GM23338 (cell line): ENCODE data around the gene AFF3. TPM values are rescaled to one million over a fixed set of nuclear protein-coding genes. Genes with fewer than 3 reads are reported as not detected.

ENCODE experiments used
- ATAC-seq: fragments of 200-7000 bp; cut with Tn5 transposase; 3 replicates; pipeline ENCODE4 v1.9.1; 2020
- DNase-seq: peaks from one replicate; pipeline ENCODE4 v3.0.0-alpha.2; 2015; ENCODE audit warnings: low spot score
- H2AFZ ChIP-seq: fragments of 200-600 bp; sonication (generic); 2 replicates; pipeline ENCODE4 v1.8.0; 2016; ENCODE audit warnings: antibody characterized with exemption, mild to moderate bottlenecking, moderate library complexity
- H3F3A ChIP-seq: fragments of 200-600 bp; sonication (generic); replicated peaks from 2 replicates; pipeline ENCODE4 v1.8.0; 2017; ENCODE audit warnings: antibody characterized with exemption, mixed run types, low read depth
- H3K27ac ChIP-seq: fragments of 200-600 bp; sonication (generic); 2 replicates; pipeline ENCODE4 v1.6.1; 2016; ENCODE audit warnings: low read depth
- H3K27me3 ChIP-seq: fragments of 200-600 bp; sonication (generic); 2 replicates; pipeline ENCODE4 v1.8.0; 2016; ENCODE audit warnings: mild to moderate bottlenecking, mixed run types, moderate library complexity; ENCODE audit not compliant: insufficient read depth
- H3K36me3 ChIP-seq: fragments of 200-600 bp; sonication (generic); 2 replicates; pipeline ENCODE4 v1.8.0; 2016; ENCODE audit warnings: mild to moderate bottlenecking; ENCODE audit not compliant: insufficient read depth
- H3K4me1 ChIP-seq: fragments of 200-600 bp; sonication (generic); 2 replicates; pipeline ENCODE4 v1.8.0; 2016; ENCODE audit warnings: mild to moderate bottlenecking, moderate library complexity; ENCODE audit not compliant: insufficient read depth
- H3K4me2 ChIP-seq: fragments of 200-600 bp; sonication (generic); 2 replicates; pipeline ENCODE4 v1.7.1; 2017; ENCODE audit warnings: mixed run types
- H3K4me3 ChIP-seq: fragments of 200-600 bp; sonication (generic); 2 replicates; pipeline ENCODE4 v1.6.1; 2016; ENCODE audit warnings: mixed run types
- H3K79me2 ChIP-seq: fragments of 200-600 bp; sonication (generic); replicated peaks from 2 replicates; pipeline ENCODE4 v1.8.0; 2017; ENCODE audit warnings: mild to moderate bottlenecking; ENCODE audit not compliant: insufficient read depth
- H3K9me2 ChIP-seq: fragments of 200-600 bp; sonication (generic); 2 replicates; pipeline ENCODE4 v1.8.0; 2017; ENCODE audit not compliant: insufficient read depth
- H4K20me1 ChIP-seq: fragments of 200-600 bp; sonication (generic); replicated peaks from 2 replicates; pipeline ENCODE4 v1.8.0; 2017; ENCODE audit warnings: mild to moderate bottlenecking; ENCODE audit not compliant: insufficient read depth
- H3K27ac Mint-ChIP-seq: 2 replicates; pipeline ENCODE4 v1.8.0; 2020; ENCODE audit warnings: inconsistent platforms, mild to moderate bottlenecking, moderate library complexity, mixed read lengths
- H3K27me3 Mint-ChIP-seq: 3 replicates; pipeline ENCODE4 v1.8.0; 2022; ENCODE audit warnings: low read depth, mild to moderate bottlenecking, moderate library complexity, mixed read lengths, inconsistent platforms; ENCODE audit not compliant: insufficient read depth, poor library complexity
- H3K36me3 Mint-ChIP-seq: 3 replicates; pipeline ENCODE4 v1.8.0; 2021; ENCODE audit warnings: low read depth, mild to moderate bottlenecking, inconsistent platforms, moderate library complexity, mixed read lengths
- H3K4me1 Mint-ChIP-seq: 3 replicates; pipeline ENCODE4 v1.8.0; 2020; ENCODE audit warnings: mild to moderate bottlenecking, inconsistent platforms, mixed read lengths
- H3K4me3 Mint-ChIP-seq: 3 replicates; pipeline ENCODE4 v1.8.0; 2021; ENCODE audit warnings: moderate library complexity, mild to moderate bottlenecking, inconsistent platforms, mixed read lengths
- H3K9me3 Mint-ChIP-seq: 3 replicates; pipeline ENCODE4 v1.8.0; 2020; ENCODE audit warnings: moderate library complexity, mild to moderate bottlenecking, inconsistent platforms, mixed read lengths
- CREB1 ChIP-seq: fragments of 250-450 bp; sonication (Bioruptor Pico); IDR thresholded peaks from 2 replicates; pipeline ENCODE4 v1.5.0; 2020; ENCODE audit warnings: low read depth, mild to moderate bottlenecking, moderate library complexity
- CTCF ChIP-seq, 2 experiments: fragments of 200-600 bp in 1 of 2; sonication (generic) in 1 of 2; conservative IDR thresholded peaks; 2 replicates each; pipeline versions ENCODE4 v1.5.1 to v1.6.1; 2016 to 2017; ENCODE audit warnings: antibody characterized with exemption in 2 of 2, low read depth in 2 of 2, mild to moderate bottlenecking in 2 of 2, moderate library complexity in 1 of 2
- ETS1 ChIP-seq: IDR thresholded peaks from 2 replicates; pipeline ENCODE4 v1.6.1; 2016; ENCODE audit warnings: antibody characterized with exemption
- EZH2 ChIP-seq: fragments of 200-600 bp; sonication (generic); IDR thresholded peaks from one replicate; pipeline ENCODE4 v1.8.0; 2017; ENCODE audit warnings: antibody characterized with exemption, mild to moderate bottlenecking, low read depth; ENCODE audit not compliant: unreplicated experiment
- EZH2phosphoT487 ChIP-seq: fragments of 200-600 bp; sonication (generic); IDR thresholded peaks from one replicate; pipeline ENCODE4 v1.8.1; 2018; ENCODE audit warnings: antibody characterized with exemption; ENCODE audit not compliant: unreplicated experiment
- JUNB ChIP-seq: IDR thresholded peaks from one replicate; pipeline ENCODE4 v1.6.1; 2016; ENCODE audit warnings: antibody characterized with exemption; ENCODE audit not compliant: unreplicated experiment
- NANOG ChIP-seq: IDR thresholded peaks from 2 replicates; pipeline ENCODE4 v1.6.1; 2016; ENCODE audit warnings: antibody characterized with exemption, borderline replicate concordance
- POLR2AphosphoS5 ChIP-seq: IDR thresholded peaks from 2 replicates; pipeline ENCODE4 v1.6.1; 2016; ENCODE audit warnings: antibody characterized with exemption, low read depth
- STAT1 ChIP-seq: IDR thresholded peaks from one replicate; pipeline ENCODE4 v1.6.1; 2016; ENCODE audit warnings: antibody characterized with exemption; ENCODE audit not compliant: unreplicated experiment
- ZNF114 ChIP-seq: fragments of 250-450 bp; sonication (Bioruptor Pico); IDR thresholded peaks from 2 replicates; pipeline ENCODE4 v1.5.0; 2020; ENCODE audit warnings: mild to moderate bottlenecking, moderate library complexity
- ZNF331 ChIP-seq: fragments of 250-450 bp; sonication (Bioruptor Pico); IDR thresholded peaks from 2 replicates; pipeline ENCODE4 v1.5.0; 2020; ENCODE audit warnings: low read depth, mild to moderate bottlenecking, moderate library complexity
- ZNF462 ChIP-seq: fragments of 250-450 bp; sonication (Bioruptor Pico); IDR thresholded peaks from 2 replicates; pipeline ENCODE4 v1.5.0; 2020; ENCODE audit warnings: mild to moderate bottlenecking, moderate library complexity
- polyA plus RNA-seq: library from polyadenylated mRNA; unstranded; fragments of >200 nt; fragmentation: Nextera tagmentation; extraction: Ambion mirVana; gene quantifications from 2 replicates; pipeline ENCODE4 v1.2.1, GENCODE V29; 2016
- total RNA-seq: library from RNA; depleted of rRNA; stranded (reverse); fragments of >200 nt; shearing (Covaris generic); gene quantifications from 2 replicates; pipeline ENCODE4 v1.2.3, GENCODE V29; 2014
- TF ChIP-seq, protein P1 (sequence below): IDR thresholded peaks from one replicate; pipeline ENCODE4 v1.6.1; 2018; ENCODE audit warnings: antibody characterized with exemption; ENCODE audit not compliant: unreplicated experiment

Gene AFF3
- total and polyA plus RNA-seq, 2 experiments from 2014 or later = 0.73 to 1.4 TPM

DNA sequence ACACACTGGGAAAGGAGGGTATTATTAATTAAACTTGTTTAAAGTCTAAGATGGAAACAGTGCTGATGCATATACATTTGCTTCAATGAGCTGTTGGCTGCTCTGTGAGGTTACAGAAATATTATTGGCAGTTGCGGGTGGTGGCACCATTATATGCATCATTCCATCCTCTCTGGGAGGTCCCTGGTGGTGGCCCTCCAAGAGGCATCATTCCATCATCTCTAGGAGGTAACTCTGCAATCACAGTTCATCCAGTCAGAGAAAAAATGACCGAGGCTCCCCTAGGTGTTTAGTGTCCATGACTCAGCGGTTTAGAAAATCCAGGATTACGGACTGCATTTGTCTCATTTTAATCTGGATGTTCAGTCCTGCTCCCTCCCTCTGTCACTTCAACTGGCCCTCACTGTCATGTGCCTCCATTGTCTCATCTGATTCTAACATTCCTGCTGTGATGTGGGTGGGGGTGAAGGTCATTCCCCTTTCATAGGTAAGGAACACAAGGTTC, 15.4 kb downstream of the AFF3 start:
- ATAC-seq = no peak
- Mint-ChIP-seq H3K4me3 (no peak overlapping the region), H3K36me3 (no peaks in the 10 kb centered on the region), H3K27ac (0 out of 2 replicates have a peak overlapping the region, but pooled peaks have one; percentile 25), H3K27me3 (peaks cover 14% of the 10 kb centered on the region), H3K4me1 (no peaks in the 10 kb centered on the region), H3K9me3 (no peaks in the 10 kb centered on the region)
- peaks cover 24% of the 10 kb centered on the region for H3K27me3 ChIP-seq
- H3K36me3 ChIP-seq = no peaks in the 10 kb centered on the region
- no peak for DNase-seq
- TF ChIP-seq CTCF (conservative IDR thresholded peaks at IDR 0.05; ENCODE audit: low read depth in 2 of 2) = no peak
- no peak for TF ChIP-seq CREB1 (CRISPR knock-in tag)
- TF ChIP-seq EZH2 = no peak
- no peak for TF ChIP-seq EZH2phosphoT487
- no peak for TF ChIP-seq JUNB
- TF ChIP-seq ZNF114 (CRISPR knock-in tag) = no peak
- TF ChIP-seq, protein P1, sequence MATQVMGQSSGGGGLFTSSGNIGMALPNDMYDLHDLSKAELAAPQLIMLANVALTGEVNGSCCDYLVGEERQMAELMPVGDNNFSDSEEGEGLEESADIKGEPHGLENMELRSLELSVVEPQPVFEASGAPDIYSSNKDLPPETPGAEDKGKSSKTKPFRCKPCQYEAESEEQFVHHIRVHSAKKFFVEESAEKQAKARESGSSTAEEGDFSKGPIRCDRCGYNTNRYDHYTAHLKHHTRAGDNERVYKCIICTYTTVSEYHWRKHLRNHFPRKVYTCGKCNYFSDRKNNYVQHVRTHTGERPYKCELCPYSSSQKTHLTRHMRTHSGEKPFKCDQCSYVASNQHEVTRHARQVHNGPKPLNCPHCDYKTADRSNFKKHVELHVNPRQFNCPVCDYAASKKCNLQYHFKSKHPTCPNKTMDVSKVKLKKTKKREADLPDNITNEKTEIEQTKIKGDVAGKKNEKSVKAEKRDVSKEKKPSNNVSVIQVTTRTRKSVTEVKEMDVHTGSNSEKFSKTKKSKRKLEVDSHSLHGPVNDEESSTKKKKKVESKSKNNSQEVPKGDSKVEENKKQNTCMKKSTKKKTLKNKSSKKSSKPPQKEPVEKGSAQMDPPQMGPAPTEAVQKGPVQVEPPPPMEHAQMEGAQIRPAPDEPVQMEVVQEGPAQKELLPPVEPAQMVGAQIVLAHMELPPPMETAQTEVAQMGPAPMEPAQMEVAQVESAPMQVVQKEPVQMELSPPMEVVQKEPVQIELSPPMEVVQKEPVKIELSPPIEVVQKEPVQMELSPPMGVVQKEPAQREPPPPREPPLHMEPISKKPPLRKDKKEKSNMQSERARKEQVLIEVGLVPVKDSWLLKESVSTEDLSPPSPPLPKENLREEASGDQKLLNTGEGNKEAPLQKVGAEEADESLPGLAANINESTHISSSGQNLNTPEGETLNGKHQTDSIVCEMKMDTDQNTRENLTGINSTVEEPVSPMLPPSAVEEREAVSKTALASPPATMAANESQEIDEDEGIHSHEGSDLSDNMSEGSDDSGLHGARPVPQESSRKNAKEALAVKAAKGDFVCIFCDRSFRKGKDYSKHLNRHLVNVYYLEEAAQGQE = no peak
- no peak for TF ChIP-seq POLR2AphosphoS5
- TF ChIP-seq ZNF462 (CRISPR knock-in tag) = no peak
- TF ChIP-seq STAT1 = no peak
- TF ChIP-seq NANOG = no peak
- no peak for TF ChIP-seq ETS1
- no peak for TF ChIP-seq ZNF331 (CRISPR knock-in tag)
- H3F3A ChIP-seq = no peaks in the 10 kb centered on the region
- no peak overlapping the region for H3K27ac ChIP-seq
- H3K9me2 ChIP-seq = no peaks in the 10 kb centered on the region
- no peak overlapping the region for H2AFZ ChIP-seq
- no peak overlapping the region for H3K4me3 ChIP-seq
- no peak overlapping the region for H3K4me2 ChIP-seq
- H4K20me1 ChIP-seq = no peaks in the 10 kb centered on the region
- H3K4me1 ChIP-seq = no peaks in the 10 kb centered on the region
- H3K79me2 ChIP-seq = no peaks in the 10 kb centered on the region
